HepG2 (cell line): Measurements from ENCODE around the gene WDR48. TPM values are rescaled to one million over a fixed set of nuclear protein-coding genes. Genes with fewer than 3 reads are reported as not detected.

Experiments
- ATAC-seq: fragments of 200-7000 bp; cut with Tn5 transposase; 3 replicates; pipeline ENCODE4 v1.9.1; 2020; ENCODE audit warnings: mild to moderate bottlenecking, moderate library complexity
- BruUV-seq: library from RNA; stranded (reverse); fragments of 400-500 nt; replicated peaks from 2 replicates; lab custom pipeline; 2021; lab: Mats Ljungman, UMichigan
- CTCF ChIA-PET: fragments of 300-600 bp; formaldehyde crosslinking; extraction: SDS; loops from one replicate; lab custom pipeline; 2021; ENCODE audit warnings: low total read pairs, inconsistent platforms, low intra/inter-chr PET ratio; lab: Yijun Ruan, JAX
- POLR2A ChIA-PET: fragments of 350-600 bp; sonication (Branson Sonifier 250); formaldehyde crosslinking; loops from one replicate; lab custom pipeline; 2020; ENCODE audit warnings: antibody characterized with exemption, inconsistent platforms; lab: Yijun Ruan, JAX
- DNase-seq: peaks from one replicate; pipeline ENCODE4 v3.0.0-alpha.2; 2015; ENCODE audit warnings: low spot score
- FAIRE-seq: peaks from 3 replicates; lab custom pipeline; 2011; peaks lifted over from hg19 to GRCh38; lab: Jason Lieb, UNC
- H2AFZ ChIP-seq: one replicate; pipeline ENCODE4 v1.6.1; 2011; ENCODE audit warnings: low read length, inconsistent platforms
- H3K27ac ChIP-seq: fragments of 300-600 bp; 3 replicates; pipeline ENCODE4 v1.8.0; 2011; ENCODE audit warnings: mixed run types, mild to moderate bottlenecking, mixed read lengths, low read length, inconsistent platforms; ENCODE audit not compliant: insufficient read depth; ENCODE audit errors: extremely low read length
- H3K27me3 ChIP-seq, 2 experiments: fragments of 200-600 bp in 1 of 2; 2 replicates in 1 of 2; 3 replicates in 1 of 2; pipeline versions ENCODE4 v1.6.0 to v1.8.0; 2011; ENCODE audit warnings: low read length in 2 of 2, mild to moderate bottlenecking in 2 of 2, moderate library complexity in 2 of 2, inconsistent platforms in 1 of 2; ENCODE audit not compliant: insufficient read depth in 2 of 2, control insufficient read depth in 1 of 2
- H3K36me3 ChIP-seq, 2 experiments: fragments of 200-600 bp in 1 of 2; replicated peaks in 1 of 2; 2 replicates in 1 of 2; 3 replicates in 1 of 2; pipeline versions ENCODE4 v1.5.1 to v1.8.0; 2011; ENCODE audit warnings: low read length in 2 of 2, inconsistent platforms in 1 of 2; ENCODE audit not compliant: insufficient read depth in 2 of 2, control insufficient read depth in 1 of 2
- H3K4me1 ChIP-seq: 2 replicates; pipeline ENCODE4 v1.5.1; 2012; ENCODE audit warnings: low read length, inconsistent platforms; ENCODE audit not compliant: insufficient read depth
- H3K4me2 ChIP-seq: 2 replicates; pipeline ENCODE4 v1.6.0; 2011; ENCODE audit warnings: low read depth, low read length, inconsistent platforms
- H3K4me3 ChIP-seq, 3 experiments: fragments of 200-600 bp in 1 of 3; sonication (generic), shearing (Covaris generic) in 1 of 3; replicated peaks in 1 of 3; 2 replicates each; pipeline ENCODE4 v1.5.1; 2011 to 2016; ENCODE audit warnings: low read length in 3 of 3, inconsistent platforms in 2 of 3, low read depth in 2 of 3, mild to moderate bottlenecking in 2 of 3, control low read depth in 1 of 3, mixed read lengths in 1 of 3; ENCODE audit not compliant: insufficient read depth in 1 of 3
- H3K79me2 ChIP-seq: one replicate; pipeline ENCODE4 v1.6.1; 2011; ENCODE audit warnings: low read length, inconsistent platforms; ENCODE audit not compliant: insufficient read depth
- H3K9ac ChIP-seq: 2 replicates; pipeline ENCODE4 v1.6.0; 2011; ENCODE audit warnings: mild to moderate bottlenecking, low read depth, low read length, inconsistent platforms; ENCODE audit not compliant: insufficient read depth
- H3K9me3 ChIP-seq: 2 replicates; pipeline ENCODE4 v1.5.1; 2012; ENCODE audit warnings: mild to moderate bottlenecking, low read length
- H4K20me1 ChIP-seq: 2 replicates; pipeline ENCODE4 v1.6.0; 2011; ENCODE audit warnings: inconsistent platforms, mild to moderate bottlenecking, low read length, moderate library complexity; ENCODE audit not compliant: insufficient read depth
- ARNT2 ChIP-seq: sonication (generic); formaldehyde crosslinking; IDR thresholded peaks from 2 replicates; pipeline ENCODE4 v1.8.0; 2022; ENCODE audit warnings: mild to moderate bottlenecking, low read depth, missing genetic modification reagents, moderate library complexity
- MAFF ChIP-seq: IDR thresholded peaks from 2 replicates; pipeline ENCODE4 v1.6.1; 2011; ENCODE audit warnings: low read depth, low read length, improper control_type of control experiment
- MAFK ChIP-seq, 2 experiments: IDR thresholded peaks in 1 of 2; conservative IDR thresholded peaks in 1 of 2; 2 replicates each; pipeline ENCODE4 v1.6.1; 2011; ENCODE audit warnings: improper control_type of control experiment in 2 of 2, low read length in 2 of 2
- PHF20 ChIP-seq: sonication (generic); formaldehyde crosslinking; IDR thresholded peaks from 2 replicates; pipeline ENCODE4 v1.5.0; 2020; ENCODE audit warnings: mild to moderate bottlenecking, missing genetic modification reagents
- RFX3 ChIP-seq: IDR thresholded peaks from 2 replicates; pipeline ENCODE4 v1.6.1; 2016; ENCODE audit warnings: missing biosample characterization, missing genetic modification reagents
- ZBED4 ChIP-seq: sonication (generic); formaldehyde crosslinking; IDR thresholded peaks from 2 replicates; pipeline ENCODE4 v1.4.0; 2020; ENCODE audit warnings: missing genetic modification reagents, borderline replicate concordance
- ZBTB2 ChIP-seq: sonication (generic); formaldehyde crosslinking; IDR thresholded peaks from 2 replicates; pipeline ENCODE4 v1.8.0; 2022; ENCODE audit warnings: low read depth, missing genetic modification reagents
- ZNF512B ChIP-seq: sonication (generic); formaldehyde crosslinking; IDR thresholded peaks from 2 replicates; pipeline ENCODE4 v1.5.1; 2020; ENCODE audit warnings: missing genetic modification reagents, mild to moderate bottlenecking, borderline replicate concordance
- ZNF546 ChIP-seq: sonication (generic); formaldehyde crosslinking; conservative IDR thresholded peaks from 2 replicates; pipeline ENCODE4 v1.8.1; 2023; ENCODE audit warnings: mild to moderate bottlenecking, missing genetic modification reagents
- ZNF782 ChIP-seq: sonication (generic); formaldehyde crosslinking; IDR thresholded peaks from 2 replicates; pipeline ENCODE4 v1.4.0; 2020; ENCODE audit warnings: missing genetic modification reagents, mild to moderate bottlenecking, borderline replicate concordance
- WGBS: methylation state at CpG from one replicate; pipeline ENCODE4 v1.1.6; 2017; ENCODE audit warnings: low lambda C conversion rate; 5-methylcytosine and 5-hydroxymethylcytosine counted together
- in situ Hi-C: cut with HindIII; loops from 2 replicates; pipeline ENCODE4 v1.10.0; 2017; ENCODE audit warnings: low pct_unique_long_range_greater_than_20kb; ENCODE audit not compliant: extremely low pct_ligation_motif_present
- intact Hi-C: fragments of 100-400 bp; cut with micrococcal nuclease; formaldehyde crosslinking; loops from one replicate; pipeline ENCODE4 v1.10.0; 2022; ENCODE audit not compliant: unreplicated experiment
- polyA plus RNA-seq, 8 experiments: library from polyadenylated mRNA; depleted of rRNA in 3 of 8; stranded (reverse) in 7 of 8; unstranded in 1 of 8; fragments of >200 nt; fragmentation: Illumina TruSeq in 4 of 8; extraction: Trizol in 4 of 8; gene quantifications; 2 replicates each; pipeline versions ENCODE4 v1.2.1 to v1.2.3, GENCODE V29; 2011 to 2016; ENCODE audit warnings: low read depth in 4 of 8, missing spikeins in 1 of 8, mixed read lengths in 1 of 8; ENCODE audit not compliant: insufficient read depth in 1 of 8
- total RNA-seq, 5 experiments: library from RNA; depleted of rRNA; stranded (reverse); fragments of >200 nt; fragmentation: Illumina TruSeq; extraction: Trizol; gene quantifications; 2 replicates each; pipeline ENCODE4 v1.2.3, GENCODE V29; 2016; ENCODE audit warnings: low read depth in 1 of 5

Gene WDR48
- total and polyA plus RNA-seq, 2 of the 13 experiments (the other 11 are each of a cell fraction or from before 2014, with no cell fraction given), result 29.2 to 31.2 TPM

DNA sequence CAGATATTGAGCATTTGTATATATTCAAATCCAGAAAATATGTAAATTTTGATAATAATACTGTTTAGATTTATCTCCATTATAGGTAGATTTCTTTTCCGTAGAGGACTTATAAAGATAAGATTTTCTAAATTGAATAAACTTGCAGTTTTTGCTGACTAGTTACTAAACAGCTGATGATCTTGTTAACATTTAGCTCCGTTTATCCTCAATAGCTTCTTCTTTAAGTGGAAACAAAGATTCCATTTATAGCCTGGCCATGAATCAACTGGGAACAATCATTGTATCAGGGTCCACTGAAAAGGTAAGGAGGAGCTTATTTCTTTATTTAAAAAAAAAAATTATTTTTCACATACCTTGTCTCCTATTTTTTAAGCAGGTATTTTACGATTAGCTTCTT, 16.7 kb downstream of the WDR48 start:
- Histone ChIP-seq H3K27me3 (no peaks in the 10 kb centered on the region), H4K20me1 (peaks cover 12% of the 10 kb centered on the region; the same call in 1 of the 2 replicates), H3K79me2 (peaks cover 5% of the 10 kb centered on the region), H3K4me3 (no peak overlapping the region), H3K36me3 (peaks cover 6 to 58% of the 10 kb centered on the region in 2 experiments), H2AFZ (no peak overlapping the region), H3K27ac (no peak overlapping the region), H3K4me1 (no peaks in the 10 kb centered on the region), H3K4me2 (no peak overlapping the region), H3K9me3 (no peaks in the 10 kb centered on the region), H3K9ac (no peak overlapping the region)
- ATAC-seq, result no peak
- CTCF ChIA-PET, result no interaction called here
- no peak for FAIRE-seq
- DNase-seq, result no peak
- in situ Hi-C loops (no loop called here), intact Hi-C loops (no loop called here)
- 97% methylated on average over 3 of the region's 3 CpGs for WGBS
- BruUV-seq, result no TSS peak
- TF ChIP-seq RFX3 (CRISPR knock-in tag) (no peak), MAFK (conservative IDR thresholded peaks at IDR 0.05 in 1 of 2, IDR thresholded peaks at IDR 0.05 in 1 of 2; ENCODE audit: low read length in 2 of 2) (peak; percentile 50 to 61), MAFF (peak; percentile 51; the same call in 1 of the 2 replicates)
- POLR2A ChIA-PET, result no interaction called here

- Histone ChIP-seq H3K4me2 (no peak overlapping the region), H3K36me3 (peaks cover 10 to 61% of the 10 kb centered on the region in 2 experiments), H3K4me3 (no peak overlapping the region), H3K27me3 (no peaks in the 10 kb centered on the region), H3K79me2 (no peaks in the 10 kb centered on the region), H3K27ac (no peak overlapping the region), H2AFZ (no peak overlapping the region), H3K9ac (no peak overlapping the region), H4K20me1 (no peaks in the 10 kb centered on the region), H3K9me3 (no peaks in the 10 kb centered on the region), H3K4me1 (no peaks in the 10 kb centered on the region)
- ChIA-PET POLR2A (no interaction called here), CTCF (no interaction called here)
- ATAC-seq (no peak), FAIRE-seq (no peak), DNase-seq (no peak)
- no TSS peak for BruUV-seq
- intact Hi-C loops (no loop called here), in situ Hi-C loops (no loop called here)
- 98% methylated on average over 10 of the region's 10 CpGs for WGBS
- TF ChIP-seq ZNF546 (no peak), ZBED4 (CRISPR knock-in tag) (no peak), PHF20 (no peak), ZBTB2 (CRISPR knock-in tag) (no peak), ZNF782 (CRISPR knock-in tag) (no peak), ZNF512B (CRISPR knock-in tag) (no peak), ARNT2 (CRISPR knock-in tag) (no peak)
Observed at GRCh38 chr3:39075910-39076309, 24.1 kb downstream of the WDR48 start.
